Tibial artery (tissue), 4 donors: ENCODE data around the gene COL2A1.

Source experiments
- DNase-seq, 2 donors: peaks; one replicate each; pipeline ENCODE4 v3.0.0-alpha.2; 2019
- H3K27ac ChIP-seq, 2 donors: fragments of 200-600 bp; sonication (generic) in 1 of 2; 1 replicate in 1 of 2; 2 replicates in 1 of 2; pipeline ENCODE4 v1.5.1; 2018 to 2019; ENCODE audit warnings: mild to moderate bottlenecking in 1 of 2
- H3K27me3 ChIP-seq, 2 donors: fragments of 200-600 bp; sonication (generic) in 1 of 2; one replicate each; pipeline versions ENCODE4 v1.5.1 to v1.6.0; 2016 to 2019
- H3K36me3 ChIP-seq, 3 donors: fragments of 200-600 bp; sonication (generic) in 2 of 3; one replicate each; pipeline ENCODE4 v1.5.1; 2016 to 2019; ENCODE audit warnings: mild to moderate bottlenecking in 2 of 3
- H3K4me1 ChIP-seq, 4 donors: fragments of 200-600 bp; sonication (generic) in 2 of 4; 1 replicate in 3 of 4; 2 replicates in 1 of 4; pipeline ENCODE4 v1.5.1; 2016 to 2019
- H3K4me3 ChIP-seq, 2 donors: fragments of 200-600 bp; sonication (generic) in 1 of 2; 1 replicate in 1 of 2; 2 replicates in 1 of 2; pipeline ENCODE4 v1.5.1; 2018 to 2019; ENCODE audit warnings: mild to moderate bottlenecking in 2 of 2
- H3K9me3 ChIP-seq, 3 donors: fragments of 200-600 bp; sonication (generic) in 1 of 3; one replicate each; pipeline ENCODE4 v1.5.1; 2016 to 2019
- CTCF ChIP-seq, 2 experiments: fragments of 200-600 bp in 1 of 2; fragments of 450-650 bp in 1 of 2; IDR thresholded peaks; one replicate each; pipeline ENCODE4 v1.5.1; 2017 to 2019; ENCODE audit warnings: antibody characterized with exemption in 2 of 2, mild to moderate bottlenecking in 1 of 2, moderate library complexity in 1 of 2
- intact Hi-C: fragments of 100-400 bp; cut with DNase I; formaldehyde crosslinking; loops from one replicate; pipeline ENCODE4 v1.15.0; 2023; ENCODE audit warnings: low total_unique reads

COL2A1 gene

GRCh38 chr12:47987411-47988072 lies 16.7 kb downstream of the COL2A1 start:
- H3K27ac ChIP-seq, result no peak overlapping the region
- H3K27me3 ChIP-seq, result peaks cover 0 to 9% of the 10 kb centered on the region in 2 donors
- no peak overlapping the region for H3K4me3 ChIP-seq
- TF ChIP-seq CTCF (IDR thresholded peaks at IDR 0.05), result no peak
- no peaks in the 10 kb centered on the region for H3K36me3 ChIP-seq
- intact Hi-C loops, result no loop called here
- H3K9me3 ChIP-seq, result no peaks in the 10 kb centered on the region
- DNase-seq, result no peak
- no peaks in the 10 kb centered on the region for H3K4me1 ChIP-seq

GRCh38 chr12:47986832-47987231 lies 17.4 kb downstream of the COL2A1 start:
- Histone ChIP-seq H3K9me3 (no peaks in the 10 kb centered on the region), H3K27me3 (peaks cover 0 to 13% of the 10 kb centered on the region in 2 donors), H3K36me3 (no peaks in the 10 kb centered on the region), H3K4me1 (no peaks in the 10 kb centered on the region), H3K4me3 (no peak overlapping the region), H3K27ac (no peak overlapping the region)
- no peak for TF ChIP-seq CTCF (IDR thresholded peaks at IDR 0.05)
- intact Hi-C loops, result no loop called here
- peak in 1 of 2 donors; percentile 54 for DNase-seq

GRCh38 chr12:47986291-47986660 lies 18.0 kb downstream of the COL2A1 start:
- H3K4me3 ChIP-seq, result no peak overlapping the region
- no peak overlapping the region for H3K27ac ChIP-seq
- TF ChIP-seq CTCF (IDR thresholded peaks at IDR 0.05), result no peak
- no peaks in the 10 kb centered on the region for H3K36me3 ChIP-seq
- no peaks in the 10 kb centered on the region for H3K4me1 ChIP-seq
- peak in 1 of 2 donors; percentile 50 for DNase-seq
- peaks cover 0 to 13% of the 10 kb centered on the region in 2 donors for H3K27me3 ChIP-seq
- H3K9me3 ChIP-seq, result no peaks in the 10 kb centered on the region
- intact Hi-C loops, result no loop called here

- Histone ChIP-seq H3K9me3 (no peaks in the 10 kb centered on the region), H3K4me3 (no peak overlapping the region), H3K36me3 (no peaks in the 10 kb centered on the region), H3K27me3 (peaks cover 0 to 13% of the 10 kb centered on the region in 2 donors), H3K27ac (no peak overlapping the region), H3K4me1 (no peaks in the 10 kb centered on the region)
- peak in 1 of 2 donors; percentile 56 for DNase-seq
- intact Hi-C loops, result no loop called here
- no peak for TF ChIP-seq CTCF (IDR thresholded peaks at IDR 0.05)
Observed at GRCh38 chr12:47985596-47986290, 18.5 kb downstream of the COL2A1 start.

GRCh38 chr12:47984331-47984801 lies 19.9 kb downstream of the COL2A1 start:
- no peaks in the 10 kb centered on the region for H3K36me3 ChIP-seq
- no peak overlapping the region for H3K27ac ChIP-seq
- H3K4me1 ChIP-seq, result no peaks in the 10 kb centered on the region
- TF ChIP-seq CTCF (IDR thresholded peaks at IDR 0.05), result no peak
- intact Hi-C loops, result no loop called here
- peaks cover 0 to 13% of the 10 kb centered on the region in 2 donors for H3K27me3 ChIP-seq
- H3K9me3 ChIP-seq, result no peaks in the 10 kb centered on the region
- DNase-seq, result peak in 1 of 2 donors; percentile 52
- H3K4me3 ChIP-seq, result no peak overlapping the region
